HL-60 (cell line): ENCODE results near the gene LIMK2.
"Not testable (repeated sequence)": the region's sequence is repeated elsewhere in the genome, so short reads cannot be mapped to it uniquely, and the experiment has no call there.

Source experiments
- DNase-seq, 2 experiments: peaks; one replicate each; pipeline ENCODE4 v3.0.0-alpha.2; 2010 to 2020; ENCODE audit warnings: low read depth in 1 of 2, low spot score in 1 of 2
- H3K27ac ChIP-seq: fragments of 250-450 bp; sonication (Bioruptor Pico); replicated peaks from 2 replicates; pipeline ENCODE4 v1.5.1; 2020; ENCODE audit warnings: mild to moderate bottlenecking, moderate library complexity
- H3K27me3 ChIP-seq: fragments of 250-450 bp; sonication (Bioruptor Pico); 2 replicates; pipeline ENCODE4 v1.5.1; 2021; ENCODE audit warnings: mild to moderate bottlenecking, moderate library complexity; ENCODE audit not compliant: insufficient read depth, poor library complexity, severe bottlenecking
- H3K4me3 ChIP-seq: replicated peaks from 2 replicates; pipeline ENCODE4 v1.5.1; 2011; ENCODE audit warnings: mild to moderate bottlenecking, control low read depth, low read length; ENCODE audit not compliant: insufficient read depth
- CTCF ChIP-seq: IDR thresholded peaks from one replicate; pipeline ENCODE4 v1.5.1; 2011; ENCODE audit warnings: low read length, control low read depth, inconsistent platforms; ENCODE audit not compliant: insufficient read depth
- GABPA ChIP-seq: IDR thresholded peaks from 2 replicates; pipeline ENCODE4 v1.6.1; 2012; ENCODE audit warnings: low read depth
- POLR2AphosphoS5 ChIP-seq: IDR thresholded peaks from 2 replicates; pipeline ENCODE4 v1.6.1; 2012; ENCODE audit warnings: low read depth
- REST ChIP-seq: IDR thresholded peaks from 2 replicates; pipeline ENCODE4 v1.6.1; 2012; ENCODE audit warnings: low read depth; ENCODE audit not compliant: insufficient replicate concordance
- SPI1 ChIP-seq: IDR thresholded peaks from 2 replicates; pipeline ENCODE4 v1.6.1; 2012; ENCODE audit warnings: low read depth, mild to moderate bottlenecking, borderline replicate concordance

LIMK2 gene

GRCh38 chr22:31192513-31192912, 19.6 kb upstream of the LIMK2 start:
- Histone ChIP-seq H3K27me3 (no peaks in the 10 kb centered on the region), H3K4me3 (no peak overlapping the region), H3K27ac (peak overlapping the region; percentile 32)
- peak in 1 of 2 experiments; percentile 68 for DNase-seq
- TF ChIP-seq SPI1 (no peak), GABPA (no peak), POLR2AphosphoS5 (no peak), REST (no peak), CTCF (no peak)

GRCh38 chr22:31193092-31193491, 19.0 kb upstream of the LIMK2 start:
- no peak overlapping the region for H3K4me3 ChIP-seq
- DNase-seq: no peak

DNA sequence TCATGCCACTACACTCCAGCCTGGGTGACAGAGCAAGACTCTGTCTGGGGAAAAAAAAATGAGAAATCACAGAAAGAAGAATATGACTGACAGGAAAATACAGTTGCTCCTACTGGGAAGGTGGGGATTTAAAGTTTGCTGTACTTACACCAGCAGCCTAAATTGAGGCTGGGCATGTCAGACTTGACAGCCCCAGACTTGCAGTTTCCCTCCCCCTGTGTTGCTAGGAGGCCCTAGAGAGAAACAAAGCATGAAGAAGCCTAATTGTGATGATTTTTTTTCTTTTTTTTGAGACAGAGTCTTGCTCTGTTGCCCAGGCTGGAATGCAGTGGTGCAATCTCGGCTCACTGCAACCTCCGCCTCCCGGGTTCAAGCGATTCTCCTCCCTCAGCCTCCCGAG, 17.4 kb upstream of the LIMK2 start:
- not testable (repeated sequence) for DNase-seq, H3K4me3 ChIP-seq, H3K27me3 ChIP-seq, H3K27ac ChIP-seq

More at GRCh38 chr22:31193092-31193491, 19.0 kb upstream of the LIMK2 start:
- H3K27me3 ChIP-seq: no peaks in the 10 kb centered on the region
- H3K27ac ChIP-seq: peak overlapping the region; percentile 3; the same call in 1 of the 2 replicates
- no peak for TF ChIP-seq GABPA
- no peak for TF ChIP-seq SPI1
- no peak for TF ChIP-seq REST
- no peak for TF ChIP-seq CTCF

- DNase-seq: no peak
- no peaks in the 10 kb centered on the region for H3K27me3 ChIP-seq
- H3K27ac ChIP-seq: no peak overlapping the region
- no peak for TF ChIP-seq CTCF
- TF ChIP-seq GABPA: no peak
- TF ChIP-seq POLR2AphosphoS5: no peak
- TF ChIP-seq SPI1: no peak
- no peak for TF ChIP-seq REST
- H3K4me3 ChIP-seq: no peak overlapping the region
Observed at GRCh38 chr22:31199187-31199586, 12.9 kb upstream of the LIMK2 start.

DNA sequence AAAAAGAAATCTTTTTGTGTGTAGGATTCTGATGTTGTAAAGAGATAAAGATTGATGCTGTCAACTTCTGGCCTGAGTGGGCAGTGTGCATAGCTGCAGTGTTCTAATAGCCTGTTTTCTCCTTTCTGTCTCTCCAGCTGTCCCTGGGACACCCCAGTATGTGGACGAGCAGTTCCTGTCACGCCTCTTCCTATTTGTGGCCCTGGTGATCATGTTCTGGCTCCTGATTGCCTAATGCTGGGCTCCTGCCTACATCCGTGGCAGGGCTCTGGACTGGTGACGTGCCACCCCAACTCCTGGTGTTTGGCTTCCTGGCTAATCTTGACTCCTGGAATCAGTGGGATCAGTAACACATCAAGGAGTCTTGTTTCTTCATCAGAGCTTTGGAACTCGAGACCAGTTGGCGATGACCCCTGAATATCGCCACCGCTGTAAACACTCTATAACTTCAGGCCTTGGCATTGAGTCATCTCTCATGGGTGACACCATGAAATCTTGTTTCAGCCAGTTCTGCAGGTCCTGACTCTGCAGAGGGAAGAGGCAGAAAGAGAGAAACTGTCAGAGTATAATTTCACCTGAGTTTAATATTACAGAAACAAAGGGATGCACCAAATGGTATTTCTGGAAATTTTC, 7.6 kb upstream of the LIMK2 start:
- H3K27ac ChIP-seq, DNase-seq, H3K27me3 ChIP-seq, H3K4me3 ChIP-seq: not testable (repeated sequence)

- H3K4me3 ChIP-seq, H3K27ac ChIP-seq, DNase-seq, H3K27me3 ChIP-seq: not testable (repeated sequence)
Observed at GRCh38 chr22:31205059-31205458, 7.0 kb upstream of the LIMK2 start.
